Muscle of back (tissue), 11 donors: ENCODE results near the gene CADM1. TPM values are rescaled to one million over a fixed set of nuclear protein-coding genes. Genes with fewer than 3 reads are reported as not detected.
A peak's percentile ranks its signal among the peaks of the same experiment; 100 is the strongest.

Experiments used
- DNase-seq, 3 donors: peaks; one replicate each; pipeline versions ENCODE4 v3.0.0 to v3.0.0-alpha.2; 2013
- polyA plus RNA-seq, 10 donors: library from polyadenylated mRNA; unstranded; fragments of 120-200 nt; gene quantifications; one replicate each; pipeline ENCODE4 v1.2.1, GENCODE V29; 2013; ENCODE audit not compliant: insufficient read length in 10 of 10

Gene CADM1
- polyA plus RNA-seq, 10 donors: 13.4 to 32.3 (median 26.3) TPM

DNA sequence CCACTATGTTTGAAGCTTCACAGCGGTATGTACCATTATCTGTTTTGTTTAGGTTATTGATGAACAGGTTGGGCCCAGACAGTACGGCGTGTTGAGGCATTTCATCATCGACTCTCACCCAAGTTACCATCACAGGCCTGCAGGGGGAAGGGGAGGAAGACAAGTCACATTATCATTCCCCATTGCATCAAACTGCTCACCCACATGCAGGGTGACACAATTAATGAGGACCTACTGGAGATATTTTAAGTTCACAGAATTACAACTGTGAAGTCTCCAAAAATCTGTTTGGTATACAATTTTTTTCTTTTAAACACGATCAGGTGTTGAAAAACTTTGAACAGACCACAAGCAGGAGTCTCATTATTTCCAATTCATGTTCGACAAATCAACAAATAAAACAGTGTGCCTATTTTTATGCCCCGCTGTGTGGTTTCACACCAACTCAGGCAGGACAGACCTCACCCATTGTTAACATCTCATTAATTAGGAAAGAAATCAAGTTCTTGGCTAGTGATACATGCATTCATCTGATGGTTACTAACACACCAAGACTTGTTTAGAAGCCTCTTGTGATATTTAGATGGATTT is 289.5 kb downstream of the CADM1 start:
- no peak for DNase-seq

- DNase-seq: no peak
These were observed 291.2 kb downstream of the CADM1 start for GRCh38 chr11:115213007-115213406.

DNA sequence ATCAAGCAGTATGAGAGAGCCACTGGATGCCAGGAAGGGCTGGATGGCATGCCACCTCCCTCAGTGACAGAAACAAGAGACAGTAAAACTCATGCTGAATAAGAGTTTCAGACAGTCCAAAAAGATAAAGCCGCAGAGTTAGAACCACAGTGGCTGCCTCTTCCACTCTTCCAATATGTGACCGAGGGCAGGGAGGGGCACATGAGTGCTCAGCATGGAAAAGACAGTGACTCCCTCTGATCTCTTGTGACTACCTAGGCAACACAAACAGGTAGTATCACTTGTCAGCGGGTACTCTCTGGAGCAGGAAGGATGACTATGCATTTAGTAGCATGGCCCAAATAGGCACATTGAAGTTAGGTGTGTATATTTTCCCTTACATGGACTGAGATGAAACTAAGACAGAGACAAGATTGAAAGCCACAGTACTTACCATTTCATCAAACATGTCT is 295.4 kb downstream of the CADM1 start:
- DNase-seq: no peak

GRCh38 chr11:115207916-115208315 is 296.3 kb downstream of the CADM1 start:
- DNase-seq: no peak

DNA sequence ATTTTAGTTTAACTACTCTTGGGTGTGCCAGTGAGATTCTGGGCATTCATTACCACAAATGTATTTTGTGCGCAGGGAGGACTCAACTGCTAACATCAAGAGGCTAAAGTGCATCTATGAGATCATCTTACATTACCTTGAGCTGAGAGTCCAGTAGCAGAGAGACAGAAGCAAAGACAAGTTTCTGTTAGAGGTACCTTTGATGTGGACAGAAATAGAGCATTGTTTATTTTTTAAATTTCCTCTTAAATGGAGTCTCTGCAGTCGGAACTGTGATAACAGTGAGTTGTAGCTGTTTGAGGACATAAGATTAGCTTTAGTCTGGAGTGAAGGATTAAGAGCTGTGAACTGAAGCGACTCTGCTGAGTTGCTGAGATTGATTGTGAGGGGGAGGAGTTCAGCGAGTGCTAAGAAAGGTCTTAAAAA is 297.0 kb downstream of the CADM1 start:
- no peak for DNase-seq

DNA sequence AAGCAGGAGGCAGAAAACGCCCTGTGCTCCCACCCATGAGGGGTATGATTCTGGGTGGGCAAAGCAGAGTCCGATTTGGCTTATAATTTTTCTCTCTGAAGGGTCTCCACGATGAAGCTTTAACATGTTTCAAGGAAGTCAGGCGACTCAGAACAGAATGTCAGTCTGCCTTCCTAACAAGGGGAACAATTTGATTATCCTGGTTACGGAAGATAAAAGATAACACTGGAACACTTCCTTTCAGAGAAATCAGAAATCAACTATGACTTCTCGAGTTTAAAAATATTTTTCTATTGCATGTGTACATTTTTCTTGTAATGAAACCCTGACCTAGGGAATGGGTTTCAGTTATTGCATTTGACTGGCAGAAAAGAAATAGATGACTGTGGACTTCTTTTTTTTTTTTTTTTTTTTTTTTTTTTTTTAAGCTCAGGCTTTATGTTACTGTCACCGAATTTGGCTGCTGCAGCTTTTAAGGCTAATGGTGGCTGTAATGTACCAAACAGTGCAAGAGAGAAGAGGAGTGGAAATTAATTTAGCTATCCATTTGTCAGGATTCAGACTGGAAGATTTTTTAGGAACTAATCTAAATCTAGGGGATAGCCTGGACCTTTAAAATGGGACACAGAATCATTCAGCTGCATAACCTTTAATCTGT is 297.7 kb downstream of the CADM1 start:
- no peak for DNase-seq

- DNase-seq: no peak
These were observed 301.2 kb downstream of the CADM1 start for GRCh38 chr11:115202900-115203552.

DNA sequence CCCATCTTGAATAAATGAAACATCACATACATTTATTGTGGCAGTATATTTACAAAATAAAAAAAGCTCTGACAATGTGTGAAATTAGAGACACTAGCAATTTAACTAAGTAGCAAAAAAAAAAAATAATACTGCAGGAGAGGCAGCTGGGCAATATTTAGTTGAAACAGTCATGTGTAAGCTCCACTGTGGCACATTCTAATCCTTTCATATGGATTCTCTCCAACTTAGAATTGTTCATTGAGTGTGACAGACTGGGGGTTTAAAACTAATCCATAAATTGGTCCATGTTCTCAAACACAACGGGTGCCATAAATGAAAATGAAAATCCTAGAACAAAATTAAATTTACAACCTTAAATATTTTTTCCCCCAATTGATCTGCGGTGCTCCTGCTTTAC is 302.1 kb downstream of the CADM1 start:
- DNase-seq: no peak

GRCh38 chr11:115201111-115201792 is 303.0 kb downstream of the CADM1 start:
- peak; percentile 51 to 94 (median 78) for DNase-seq

DNA sequence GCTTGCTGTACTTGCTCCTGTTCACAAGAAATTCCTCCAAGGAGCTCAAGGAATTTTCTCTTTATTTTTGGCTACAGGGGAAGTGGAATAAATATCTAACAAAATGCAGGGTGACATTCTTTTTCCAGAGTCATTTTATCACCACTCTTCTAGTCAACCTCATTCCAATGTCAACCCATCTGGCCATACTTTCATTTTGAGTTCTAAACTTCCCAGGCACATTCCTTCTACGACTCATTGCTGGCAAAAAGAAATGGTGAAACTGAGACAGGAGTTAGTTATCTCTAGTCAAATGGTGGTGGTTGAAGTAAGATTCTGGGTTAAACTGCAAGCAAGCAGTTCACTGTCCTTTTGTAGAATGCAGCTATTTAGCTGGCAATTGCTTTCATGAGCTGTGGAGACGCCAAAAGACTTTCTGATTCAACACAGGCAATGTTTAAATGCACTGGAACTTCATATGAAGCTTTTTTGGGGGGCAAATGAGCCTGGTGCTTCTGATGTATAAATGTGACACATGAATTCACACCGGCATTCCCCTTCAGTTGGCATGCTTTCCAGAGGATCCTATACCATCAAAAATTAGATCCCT is 304.6 kb downstream of the CADM1 start:
- DNase-seq: peak in 2 of 3 donors; percentile 49 to 61

DNA sequence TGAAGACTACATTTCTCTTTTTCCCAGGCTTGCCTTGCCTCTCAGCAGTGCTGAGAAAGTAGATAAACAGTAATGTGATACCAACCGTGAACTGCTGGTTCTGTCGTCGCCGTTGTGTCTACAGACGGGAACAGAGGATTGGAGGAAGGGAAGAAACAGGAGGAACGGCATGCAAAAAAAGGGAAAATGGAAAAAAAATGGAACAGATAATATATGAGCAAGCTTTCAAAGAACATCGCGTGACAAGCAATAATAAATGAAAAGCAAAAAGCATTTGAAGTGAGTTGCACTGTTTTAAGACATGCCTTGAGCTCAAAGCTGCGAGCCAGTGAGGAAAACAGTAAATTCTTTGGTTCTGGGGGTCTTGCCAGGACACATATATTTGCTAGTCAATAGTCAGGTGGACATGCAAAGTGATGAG is 305.9 kb downstream of the CADM1 start:
- no peak for DNase-seq

DNA sequence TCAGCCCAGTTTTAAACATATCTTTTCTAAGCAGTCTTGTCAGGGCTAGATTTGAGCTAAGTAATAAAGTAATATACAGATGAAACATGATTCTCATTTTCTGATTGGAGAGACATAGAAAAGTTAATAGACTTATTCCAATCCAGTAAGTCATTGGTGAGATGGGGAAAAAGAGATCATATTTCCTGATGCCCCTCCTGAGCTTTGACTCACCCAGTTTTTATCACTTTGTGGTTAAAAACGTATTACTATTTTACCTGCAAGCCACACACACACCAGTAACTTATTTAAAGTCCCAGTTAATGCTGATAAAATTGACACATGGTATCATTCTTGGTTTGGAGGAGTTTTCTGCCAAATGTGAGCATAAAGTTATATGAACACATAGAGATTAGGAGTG is 306.8 kb downstream of the CADM1 start:
- no peak for DNase-seq

GRCh38 chr11:115197031-115197430 is 307.2 kb downstream of the CADM1 start:
- DNase-seq: no peak

DNA sequence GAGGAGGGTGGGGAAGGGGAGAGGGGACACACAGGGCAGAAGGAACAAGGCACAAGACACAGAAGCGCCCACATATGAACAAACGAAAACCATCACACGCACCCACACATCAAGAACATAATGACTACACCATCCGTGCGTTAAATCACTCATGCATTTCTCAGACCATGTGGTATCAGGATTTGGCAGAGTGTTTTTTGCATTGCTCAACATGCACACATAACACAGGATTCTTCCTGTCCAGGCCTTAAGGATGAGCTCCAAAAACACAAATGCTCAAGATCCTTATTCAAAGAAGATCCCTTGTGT is 309.5 kb downstream of the CADM1 start:
- peak in 2 of 3 donors; percentile 43 to 56 for DNase-seq

DNA sequence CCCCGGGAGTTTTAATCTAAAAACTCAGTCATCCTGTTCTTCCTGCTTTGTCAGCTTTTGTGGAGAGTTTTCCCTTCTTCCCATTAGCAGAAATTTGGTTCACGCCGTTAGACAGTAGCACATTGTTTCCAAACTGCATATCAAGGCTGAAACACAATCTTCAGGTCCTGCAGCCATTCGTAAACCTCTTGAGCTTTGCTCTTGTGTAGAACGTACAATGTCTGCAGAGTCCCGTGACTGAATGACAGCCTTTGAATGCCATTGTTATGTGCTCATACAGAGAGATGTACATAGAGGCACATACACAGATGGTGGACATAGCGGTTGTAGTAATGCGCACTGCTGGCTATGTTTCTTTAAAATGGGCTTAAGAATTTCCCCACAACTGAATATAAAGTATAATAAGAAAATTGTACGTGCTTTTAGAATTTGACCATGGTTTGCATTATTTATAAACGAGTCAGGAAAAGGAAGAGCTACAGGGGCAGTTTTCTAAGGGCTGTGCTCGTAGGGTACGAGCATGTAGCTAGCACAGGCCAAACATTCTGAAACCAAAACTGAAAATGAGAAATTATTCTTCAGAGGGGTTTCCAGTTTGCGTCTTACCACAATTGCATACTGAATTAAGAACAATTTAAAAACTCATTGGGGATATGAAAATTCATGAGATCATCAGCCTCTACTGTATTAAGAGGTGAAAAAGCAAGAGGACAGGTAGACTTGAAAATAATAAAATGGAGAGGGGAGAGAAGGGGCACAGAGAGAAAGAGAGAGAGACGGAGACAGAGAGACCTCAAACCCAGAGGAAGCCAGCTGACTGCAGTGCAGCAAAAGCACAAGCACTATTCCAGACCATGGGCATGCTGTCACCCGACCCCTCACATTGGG is 310.1 kb downstream of the CADM1 start:
- peak in 1 of 3 donors; percentile 34 for DNase-seq

GRCh38 chr11:115191761-115192160 is 312.5 kb downstream of the CADM1 start:
- no peak for DNase-seq

- DNase-seq: no peak
These were observed 314.0 kb downstream of the CADM1 start for GRCh38 chr11:115190196-115190595.

DNA sequence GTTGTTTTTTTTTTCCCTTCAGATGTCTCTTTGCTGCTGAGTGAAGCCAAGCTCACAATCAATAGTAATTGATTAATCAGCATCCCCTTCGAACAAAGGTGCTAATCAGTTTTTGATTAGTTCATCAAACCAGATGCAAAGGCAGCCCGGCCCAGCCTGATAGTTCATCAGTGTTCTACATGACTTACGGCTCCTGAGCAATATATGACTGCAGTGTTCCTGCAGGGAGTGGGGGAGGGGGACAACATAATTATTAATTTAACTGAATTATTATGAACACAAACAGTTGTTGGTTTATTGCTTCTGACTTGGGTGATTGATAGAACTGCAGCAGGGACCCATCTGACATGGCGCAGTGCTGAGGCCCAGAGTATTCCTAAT is 315.3 kb downstream of the CADM1 start:
- DNase-seq: no peak

DNA sequence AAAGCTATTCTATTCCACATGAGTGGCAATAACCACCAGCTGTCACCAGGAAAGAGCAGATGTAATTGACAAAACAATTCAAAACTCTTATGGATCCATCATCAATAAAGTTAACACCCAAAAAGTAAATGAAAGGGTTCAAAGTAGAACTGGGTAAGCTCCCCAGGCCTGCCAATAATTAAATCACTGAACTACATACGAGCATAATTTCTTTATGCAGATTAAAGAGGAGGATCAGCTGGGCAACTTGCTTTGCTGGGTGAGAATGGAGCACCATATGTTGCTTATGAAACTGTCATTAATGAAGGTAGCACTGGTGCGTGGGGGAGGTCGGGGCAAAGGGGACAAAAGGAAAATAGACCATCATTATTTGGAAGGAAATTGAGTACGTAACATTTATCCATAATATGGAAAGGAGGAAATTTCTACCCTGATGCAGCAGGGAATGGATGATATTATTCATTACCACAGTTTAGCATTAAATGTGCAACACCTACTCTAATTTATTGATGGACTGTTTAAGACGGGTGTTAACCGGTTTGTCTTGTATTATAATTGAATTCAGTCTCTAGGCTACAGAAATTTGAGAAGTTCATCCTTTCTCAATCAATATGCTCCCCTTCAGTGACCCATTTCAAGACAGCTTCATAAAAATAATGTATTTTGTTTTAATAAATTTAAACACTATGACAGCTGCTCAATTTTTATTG is 315.9 kb downstream of the CADM1 start:
- no peak for DNase-seq

DNA sequence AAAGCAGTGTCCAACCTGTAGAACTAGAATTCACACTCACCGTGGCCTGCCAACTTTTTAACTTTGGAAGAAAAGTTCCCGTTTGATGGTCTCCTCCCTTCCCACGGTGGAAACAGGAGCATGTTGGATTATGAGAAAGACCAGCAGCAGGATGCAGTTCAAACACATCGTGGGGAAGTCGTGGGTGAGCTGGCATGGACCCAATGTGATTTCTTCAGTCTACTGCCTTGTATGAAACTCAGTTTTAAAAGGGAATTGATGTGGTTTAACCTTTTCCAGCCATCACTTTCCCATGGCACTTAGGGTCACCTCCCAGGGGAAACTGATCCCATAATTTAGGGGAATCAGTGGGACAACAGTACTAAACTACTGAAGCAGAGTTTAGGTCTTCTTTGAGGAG is 318.3 kb downstream of the CADM1 start:
- peak in 1 of 3 donors; percentile 30 for DNase-seq

DNA sequence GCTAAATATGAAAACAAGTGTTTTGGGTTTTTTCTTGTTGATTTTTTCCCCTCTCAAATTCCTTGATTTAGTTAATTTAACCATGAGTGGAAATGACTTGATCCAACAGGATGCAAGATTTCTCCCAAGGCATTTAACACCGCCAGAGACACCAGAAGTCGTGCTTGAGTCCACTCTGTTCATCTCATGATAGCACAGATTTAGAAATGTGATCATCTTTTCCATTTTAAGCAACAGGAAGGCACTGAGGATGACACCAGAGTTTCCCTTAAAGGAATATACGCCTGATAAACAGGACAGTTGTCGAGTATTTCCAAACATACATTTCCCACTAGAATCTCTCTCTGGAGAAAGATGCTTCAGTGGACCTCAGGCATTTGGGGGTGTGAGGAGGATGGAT is 318.7 kb downstream of the CADM1 start:
- DNase-seq: peak in 1 of 3 donors; percentile 38
